Measurements from ENCODE around the gene ZNF12. TPM values are rescaled to one million over a fixed set of nuclear protein-coding genes. Genes with fewer than 3 reads are reported as not detected.
"Not testable (repeated sequence)": the region's sequence is repeated elsewhere in the genome, so short reads cannot be mapped to it uniquely, and the experiment has no call there.

ZNF12 gene
- total RNA-seq, result 10 to 100 TPM; 17.2 to 18.2 TPM

DNA sequence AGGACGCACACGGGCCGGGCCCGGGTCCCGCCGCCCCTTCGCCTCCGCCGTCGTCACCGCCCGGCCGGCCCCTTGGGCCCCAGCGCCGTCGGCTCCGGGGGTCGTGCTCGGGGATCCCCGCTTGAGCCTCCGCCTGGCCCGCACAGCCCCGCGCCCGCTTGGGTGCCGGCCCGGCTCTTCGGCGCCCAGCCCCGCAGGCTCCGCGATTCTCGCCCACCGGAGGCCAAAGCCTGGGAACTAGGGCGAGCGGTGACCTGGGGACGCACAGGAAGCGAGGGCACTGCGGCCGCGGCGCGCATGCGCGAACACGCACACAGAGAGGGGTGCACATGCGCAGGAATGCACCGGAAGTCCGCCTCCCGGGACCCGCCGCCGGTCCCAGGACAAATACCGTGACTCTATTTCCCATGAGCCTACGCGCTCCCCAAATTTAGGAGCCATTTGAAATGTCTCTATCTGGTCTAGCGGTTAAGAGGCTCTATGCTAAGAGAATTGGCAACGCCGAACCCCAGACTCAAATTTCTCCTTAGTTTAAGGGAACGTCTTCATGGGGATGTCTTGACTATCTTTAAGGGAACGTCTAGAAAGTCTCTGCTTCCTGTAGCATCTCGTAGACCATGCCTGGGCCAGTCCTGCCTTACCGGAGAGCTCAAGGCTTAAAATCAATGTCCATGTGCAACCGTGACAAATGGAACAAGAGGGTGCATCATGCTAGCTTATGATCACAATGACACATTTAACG, at the start of gene ZNF12:
Gene ZNF12 (minus strand): TSS at position 282 of the 742 bp plus-strand sequence. CDS start 1,774 bp downstream, outside the sequence.
- Mint-ChIP-seq H3K27ac (peak within 1 kb of the TSS; percentile 87), H3K4me1 (peaks cover 28% of the 10 kb centered on the region), H3K4me3 (peak within 1 kb of the TSS; percentile 88)

DNA sequence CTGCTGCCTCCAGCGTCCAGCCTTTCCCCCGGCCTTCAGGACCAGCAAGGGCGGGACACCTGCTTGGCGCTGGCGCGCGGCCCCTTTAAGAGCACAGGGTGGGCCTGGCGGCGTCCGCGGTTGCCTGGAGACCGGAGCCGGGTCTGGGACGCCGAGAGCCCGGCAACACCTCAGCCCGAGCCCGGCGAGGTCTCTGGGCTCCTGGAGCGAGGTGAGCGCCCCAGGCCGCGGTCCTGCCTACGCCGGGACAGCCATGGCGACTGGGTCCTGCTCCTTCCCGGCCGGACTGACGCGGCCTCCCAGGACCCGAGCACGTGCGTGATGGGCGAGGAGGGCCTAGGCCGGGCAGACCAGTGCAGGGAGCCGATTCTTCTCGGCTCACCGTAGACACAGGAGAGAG, 47.2 kb upstream of the ZNF12 start, which contains the start of gene RSPH10B2:
Gene RSPH10B2 (plus strand): TSS at position 140 of the 400 bp plus-strand sequence. CDS start 3,575 bp downstream, outside the sequence.
- not testable (repeated sequence) for H3K4me1 Mint-ChIP-seq, DNase-seq, H3K9me3 Mint-ChIP-seq, H3K27me3 Mint-ChIP-seq, H3K4me3 Mint-ChIP-seq, H3K27ac Mint-ChIP-seq, H3K36me3 Mint-ChIP-seq

More for the DNA sequence above, at the start of gene ZNF12:
- peaks cover 27% of the 10 kb centered on the region for H3K9me3 Mint-ChIP-seq
- peaks cover 34% of the 10 kb centered on the region for H3K36me3 Mint-ChIP-seq
- peaks cover 8% of the 10 kb centered on the region for H3K27me3 Mint-ChIP-seq
- DNase-seq, result peak; percentile 96

DNA sequence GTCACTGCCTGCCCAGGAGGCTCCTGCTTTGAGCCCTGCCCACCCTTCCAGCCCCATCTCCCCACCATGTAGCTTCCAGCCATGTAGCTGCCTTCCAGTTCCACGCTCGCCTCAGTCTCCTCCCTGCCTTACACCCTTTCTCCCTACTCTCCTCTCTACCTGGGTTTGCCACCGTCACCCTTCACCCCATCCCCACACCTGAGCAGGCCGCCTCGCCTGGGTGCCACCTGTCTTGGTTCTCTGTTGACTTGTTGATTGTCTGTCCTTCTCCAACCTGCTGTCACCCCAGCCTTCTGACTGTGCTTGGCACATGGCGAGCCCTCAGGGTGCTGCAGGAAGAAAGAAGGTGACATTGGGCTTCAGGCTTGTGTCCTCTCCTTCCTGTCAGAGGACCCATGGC, 43.4 kb upstream of the ZNF12 start:
- H3K27ac Mint-ChIP-seq, H3K36me3 Mint-ChIP-seq, H3K4me3 Mint-ChIP-seq, DNase-seq, H3K9me3 Mint-ChIP-seq, H3K4me1 Mint-ChIP-seq, H3K27me3 Mint-ChIP-seq: not testable (repeated sequence)

DNA sequence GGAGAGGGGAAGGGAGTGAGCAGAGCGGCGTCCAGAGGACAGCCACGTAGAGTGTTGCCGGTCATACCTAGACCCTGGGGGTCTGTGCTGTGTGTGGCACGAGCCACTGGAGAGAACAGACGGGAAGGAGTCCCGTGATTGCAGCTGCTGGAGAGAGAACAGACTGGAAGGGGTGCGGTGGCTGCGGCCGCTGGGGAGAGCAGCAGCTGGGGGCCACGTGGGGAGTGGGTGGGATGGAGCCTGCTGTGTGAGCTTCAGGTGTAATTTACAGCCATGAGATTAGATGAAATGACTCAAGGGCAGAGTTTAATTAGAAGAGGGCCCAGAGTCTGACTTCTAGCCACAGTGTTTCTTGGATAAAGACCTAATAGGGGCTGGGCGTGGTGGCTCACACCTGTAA, 42.6 kb upstream of the ZNF12 start:
- not testable (repeated sequence) for DNase-seq, H3K36me3 Mint-ChIP-seq, H3K27ac Mint-ChIP-seq, H3K27me3 Mint-ChIP-seq, H3K4me1 Mint-ChIP-seq, H3K4me3 Mint-ChIP-seq, H3K9me3 Mint-ChIP-seq

DNA sequence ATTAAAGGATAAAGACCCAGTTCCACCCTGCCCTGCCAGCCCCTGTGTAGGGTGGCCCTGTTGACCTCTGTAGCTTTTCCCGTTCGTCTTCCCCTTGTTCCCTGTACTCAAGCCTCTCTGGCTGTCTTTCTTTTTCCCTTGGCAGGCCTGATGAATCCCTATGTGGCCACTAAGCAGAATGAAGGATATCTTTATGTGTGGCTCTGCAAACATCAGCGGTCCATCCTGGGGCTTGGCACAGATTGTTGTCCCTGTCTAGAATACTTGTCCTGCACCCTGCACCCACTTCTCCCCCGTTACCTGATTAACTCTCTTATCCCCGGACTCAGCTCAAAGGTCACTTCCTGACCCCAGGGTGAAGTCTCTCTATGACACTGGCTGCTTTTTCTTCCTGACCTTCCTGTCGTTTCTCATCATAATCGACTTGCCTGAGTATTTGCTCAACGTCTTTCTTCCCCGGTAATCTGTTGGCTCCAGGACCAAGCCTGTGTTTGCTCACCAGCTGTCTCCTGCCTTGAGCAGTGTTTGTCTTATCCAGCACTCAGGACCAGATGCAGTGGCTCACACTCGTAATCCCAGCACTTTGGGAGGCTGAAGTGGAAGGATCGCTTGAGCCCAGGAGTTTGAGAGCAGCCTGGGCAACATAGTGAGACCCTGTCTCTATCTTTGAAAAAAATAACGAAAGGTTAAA, 37.8 kb upstream of the ZNF12 start:
- Mint-ChIP-seq H3K36me3 (peaks cover 15% of the 10 kb centered on the region), H3K27ac (peak overlapping the region; percentile 43)
- not testable (repeated sequence) for DNase-seq

DNA sequence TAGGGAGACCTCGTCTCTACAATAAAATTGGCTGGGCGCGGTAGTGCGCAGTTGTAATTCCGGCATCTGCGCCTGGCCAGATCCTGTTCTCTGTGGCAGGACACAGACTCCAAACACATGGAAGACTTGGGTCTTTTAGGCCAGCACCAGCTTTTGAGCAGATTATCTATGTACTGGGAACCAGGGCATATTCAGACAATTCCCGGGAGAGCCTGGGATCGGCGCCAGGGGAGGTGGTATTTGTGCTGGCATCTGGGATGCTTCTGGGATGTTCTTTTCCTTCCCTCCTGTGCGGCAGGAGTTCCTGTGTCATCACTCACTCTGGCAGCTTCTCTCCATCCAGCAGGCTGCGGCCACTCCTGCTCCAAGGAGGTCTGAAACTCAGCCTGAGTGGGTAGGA, 31.7 kb upstream of the ZNF12 start:
- peaks cover 34% of the 10 kb centered on the region for H3K36me3 Mint-ChIP-seq
- not testable (repeated sequence) for H3K4me1 Mint-ChIP-seq, H3K4me3 Mint-ChIP-seq, H3K9me3 Mint-ChIP-seq, H3K27ac Mint-ChIP-seq, DNase-seq, H3K27me3 Mint-ChIP-seq

More for the DNA sequence above, 37.8 kb upstream of the ZNF12 start:
- H3K9me3 Mint-ChIP-seq, H3K4me3 Mint-ChIP-seq, H3K27me3 Mint-ChIP-seq, H3K4me1 Mint-ChIP-seq: not testable (repeated sequence)

DNA sequence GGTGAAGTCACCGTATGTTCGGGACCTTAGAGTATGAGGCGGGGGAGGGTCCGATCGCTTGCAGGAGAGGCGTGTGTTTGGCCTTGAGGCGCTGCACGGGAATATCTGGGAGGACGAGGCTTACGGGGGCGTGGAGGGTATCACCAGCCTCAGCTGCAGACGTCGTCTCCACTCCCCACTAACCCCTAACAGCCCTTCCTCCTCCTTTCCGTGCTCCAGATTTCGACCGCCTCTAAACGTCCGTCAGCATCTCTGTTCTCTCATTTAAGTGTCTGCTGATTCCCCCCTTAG, 23.5 kb upstream of the ZNF12 start:
- peaks cover 38% of the 10 kb centered on the region for H3K36me3 Mint-ChIP-seq
- H3K4me1 Mint-ChIP-seq, result peaks cover 13% of the 10 kb centered on the region
- H3K27ac Mint-ChIP-seq, result peak overlapping the region; percentile 89
- H3K27me3 Mint-ChIP-seq, result no peaks in the 10 kb centered on the region
- peak overlapping the region; percentile 88 for H3K4me3 Mint-ChIP-seq
- DNase-seq, result no peak
- H3K9me3 Mint-ChIP-seq, result peaks cover 6% of the 10 kb centered on the region

DNA sequence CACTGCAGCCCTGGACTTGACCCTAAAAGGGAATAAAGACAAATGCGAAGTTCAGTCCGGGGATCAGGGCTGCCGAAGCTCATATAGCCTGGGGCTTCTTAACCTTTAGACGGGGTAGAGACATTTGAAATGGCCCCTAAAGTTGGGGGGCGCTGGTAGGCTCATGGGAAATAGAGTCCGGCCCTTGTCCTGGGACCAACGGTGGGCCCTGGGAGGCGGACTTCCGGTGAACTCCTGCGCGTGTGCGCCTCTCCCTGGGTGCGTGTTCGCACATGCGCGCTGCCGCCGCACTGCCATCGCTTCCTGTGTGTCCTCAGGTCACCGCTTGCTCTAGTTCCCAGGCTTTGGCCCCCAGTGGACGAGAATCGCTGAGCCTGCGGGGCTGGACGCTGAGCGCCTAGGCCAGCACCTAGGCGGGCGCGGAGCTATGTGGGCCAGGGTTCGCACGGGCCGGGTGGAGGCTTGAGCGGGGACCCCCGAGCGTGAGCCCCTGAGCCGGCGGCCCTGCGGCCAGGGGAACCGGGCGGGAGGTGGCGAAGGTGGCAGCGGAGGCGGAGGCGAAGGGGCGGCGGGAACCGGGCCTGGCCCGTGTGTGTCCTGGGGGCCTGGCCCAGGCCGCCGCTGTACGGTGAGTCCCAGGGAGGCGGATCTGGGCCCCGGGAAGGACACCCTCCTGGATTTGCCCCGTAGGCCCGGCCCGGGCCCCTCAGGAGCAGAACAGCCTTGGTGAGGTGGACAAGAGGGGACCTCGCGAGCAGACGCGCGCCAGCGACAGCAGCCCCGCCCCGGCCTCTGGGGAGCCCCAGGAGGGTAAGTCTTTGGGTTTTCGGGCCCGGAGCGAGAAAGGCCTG, 23.0 kb upstream of the ZNF12 start:
- peak; percentile 87 for DNase-seq
- H3K36me3 Mint-ChIP-seq, result peaks cover 34% of the 10 kb centered on the region
- no peaks in the 10 kb centered on the region for H3K27me3 Mint-ChIP-seq
- peaks cover 6% of the 10 kb centered on the region for H3K9me3 Mint-ChIP-seq
- peak overlapping the region; percentile 88 for H3K4me3 Mint-ChIP-seq
- peaks cover 13% of the 10 kb centered on the region for H3K4me1 Mint-ChIP-seq
- H3K27ac Mint-ChIP-seq, result peak overlapping the region; percentile 89

DNA sequence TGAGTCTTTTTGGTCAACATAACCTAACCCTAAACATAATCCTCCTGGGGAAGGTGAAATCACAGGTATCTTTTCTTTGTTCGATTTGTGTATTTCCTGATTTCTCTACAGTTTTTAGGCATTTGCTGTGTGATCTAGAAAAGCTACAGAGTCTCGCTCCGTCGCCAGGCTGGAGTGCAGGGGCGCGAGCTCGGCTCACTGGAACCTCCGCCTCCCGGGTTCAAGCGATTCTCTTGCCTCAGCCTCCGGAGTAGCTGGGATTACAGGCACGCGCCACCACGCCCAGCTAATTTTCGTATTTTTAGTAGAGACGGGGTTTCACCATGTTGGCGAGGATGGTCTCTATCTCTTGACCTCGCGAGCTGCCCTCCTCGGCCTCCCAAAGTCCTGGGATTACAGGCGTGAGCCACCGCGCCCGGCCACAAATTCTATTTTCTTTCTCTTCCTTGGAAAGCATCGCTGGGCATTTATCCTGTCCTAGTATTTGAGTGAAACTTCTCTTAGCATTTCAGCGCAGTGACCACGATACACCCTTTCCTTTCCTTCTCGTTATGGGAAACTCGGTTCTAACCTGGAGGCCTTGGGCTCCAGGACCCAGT, 22.2 kb upstream of the ZNF12 start:
- H3K9me3 Mint-ChIP-seq, H3K27me3 Mint-ChIP-seq, DNase-seq: not testable (repeated sequence)
- peak overlapping the region; percentile 89 for H3K27ac Mint-ChIP-seq
- peak overlapping the region; percentile 88 for H3K4me3 Mint-ChIP-seq
- peaks cover 13% of the 10 kb centered on the region for H3K4me1 Mint-ChIP-seq
- H3K36me3 Mint-ChIP-seq, result peaks cover 30% of the 10 kb centered on the region

DNA sequence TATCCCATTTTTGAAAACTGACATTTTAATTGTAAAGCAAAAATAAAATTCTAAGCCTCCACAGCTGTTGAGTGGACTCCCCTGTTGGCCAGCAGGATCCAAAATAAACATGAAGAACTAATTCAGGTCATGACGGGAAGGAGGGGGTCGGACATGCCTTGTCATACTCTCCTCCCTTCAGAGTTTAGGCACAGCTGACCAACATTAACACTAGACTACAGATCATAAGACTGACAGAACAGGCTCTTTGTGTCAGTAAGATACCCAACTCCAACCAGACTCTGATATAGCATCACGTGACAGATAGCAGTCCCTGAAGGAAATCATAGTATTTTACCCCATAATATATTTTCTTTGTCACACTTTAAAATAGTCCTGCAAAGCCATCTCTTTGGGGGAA, 20.9 kb upstream of the ZNF12 start:
- peaks cover 6% of the 10 kb centered on the region for H3K9me3 Mint-ChIP-seq
- no peak overlapping the region for H3K27ac Mint-ChIP-seq
- peaks cover 6% of the 10 kb centered on the region for H3K27me3 Mint-ChIP-seq
- H3K4me3 Mint-ChIP-seq, result no peak overlapping the region
- no peak for DNase-seq
- H3K36me3 Mint-ChIP-seq, result peaks cover 18% of the 10 kb centered on the region
- peaks cover 9% of the 10 kb centered on the region for H3K4me1 Mint-ChIP-seq

DNA sequence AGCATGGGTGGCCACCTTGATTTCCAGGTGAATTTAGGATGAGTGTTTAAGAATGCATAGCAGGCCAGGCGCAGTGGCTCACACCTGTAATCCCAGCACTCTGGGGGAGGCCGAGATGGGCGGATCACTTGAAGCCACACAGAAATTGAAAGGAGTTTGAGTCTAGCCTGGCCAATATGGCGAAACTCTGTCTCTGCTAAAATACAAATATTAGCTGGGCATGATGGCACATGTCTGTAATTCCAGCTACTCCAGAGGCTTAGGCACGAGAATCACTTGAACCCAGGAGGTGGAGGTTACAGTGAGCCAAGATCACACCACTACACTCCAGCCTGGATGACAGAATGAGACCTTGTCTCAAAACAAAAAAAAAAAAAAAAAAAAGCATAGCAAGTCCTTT, 19.6 kb upstream of the ZNF12 start:
- not testable (repeated sequence) for H3K4me1 Mint-ChIP-seq, H3K27ac Mint-ChIP-seq, H3K27me3 Mint-ChIP-seq, H3K4me3 Mint-ChIP-seq, H3K9me3 Mint-ChIP-seq, DNase-seq
- H3K36me3 Mint-ChIP-seq, result peaks cover 12% of the 10 kb centered on the region

DNA sequence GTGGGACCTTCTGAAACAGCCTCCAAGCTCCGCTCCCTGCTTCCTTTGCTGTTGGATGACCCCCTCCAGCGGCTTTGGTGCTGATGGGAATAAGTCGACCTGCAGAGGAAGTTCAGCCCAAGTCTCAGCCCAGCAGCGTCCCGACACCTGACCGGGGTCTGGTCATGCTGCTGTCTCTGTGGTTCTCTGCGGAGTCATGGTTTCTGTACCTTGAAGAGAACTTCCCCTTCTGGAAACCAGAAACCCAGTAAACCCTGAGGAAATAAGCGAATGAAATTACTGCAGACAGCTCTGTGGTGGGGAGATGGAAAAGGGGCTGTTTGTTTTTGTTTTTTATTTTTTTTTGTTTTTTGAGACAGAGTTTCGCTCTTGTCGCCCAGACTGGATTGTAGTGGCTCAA, 18.3 kb upstream of the ZNF12 start:
- no peak overlapping the region for H3K4me3 Mint-ChIP-seq
- peaks cover 3% of the 10 kb centered on the region for H3K36me3 Mint-ChIP-seq
- peaks cover 9% of the 10 kb centered on the region for H3K27me3 Mint-ChIP-seq
- DNase-seq, result no peak
- peaks cover 6% of the 10 kb centered on the region for H3K9me3 Mint-ChIP-seq
- H3K4me1 Mint-ChIP-seq, result peaks cover 4% of the 10 kb centered on the region
- H3K27ac Mint-ChIP-seq, result no peak overlapping the region

DNA sequence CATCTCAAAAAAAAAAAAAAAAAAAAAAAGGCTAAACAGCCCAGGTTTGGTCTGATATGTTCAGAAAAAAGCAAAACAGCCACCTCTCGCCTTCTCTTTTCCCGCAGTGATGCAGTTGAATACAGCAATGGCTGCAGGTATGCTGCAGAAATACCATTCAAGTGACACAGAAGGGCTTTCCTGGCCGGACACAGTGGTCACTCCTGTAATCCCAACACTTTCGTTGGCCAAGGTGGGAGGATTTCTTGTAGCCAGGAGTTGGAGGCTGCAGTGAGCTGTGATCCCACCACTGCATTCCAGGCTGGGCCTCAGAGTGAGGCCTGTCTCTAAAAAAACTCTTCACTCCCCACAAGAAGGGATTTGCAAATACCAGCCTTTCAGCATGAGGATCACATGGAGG, 17.6 kb upstream of the ZNF12 start:
- not testable (repeated sequence) for H3K27ac Mint-ChIP-seq

DNA sequence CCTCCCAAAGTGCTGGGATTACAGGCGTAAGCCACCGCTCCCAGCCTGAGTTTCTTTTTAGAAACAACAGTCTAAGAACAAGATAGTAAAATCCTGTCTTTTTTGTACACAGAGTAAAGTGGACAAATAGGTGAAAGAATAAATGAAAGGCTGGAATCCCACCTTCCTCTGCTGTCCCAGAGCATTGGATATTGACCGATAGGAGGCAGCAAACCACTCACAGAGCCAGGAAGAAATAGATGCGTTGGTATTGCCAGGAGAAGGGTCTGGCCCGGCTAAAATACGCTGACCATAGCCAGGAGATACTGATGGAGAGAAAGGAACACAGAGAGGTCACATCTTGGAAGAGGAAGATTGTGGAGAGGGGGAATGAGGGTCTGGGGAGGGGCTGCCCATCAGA, 11.4 kb upstream of the ZNF12 start:
- no peak for DNase-seq
- Mint-ChIP-seq H3K27ac (no peak overlapping the region), H3K9me3 (no peaks in the 10 kb centered on the region), H3K36me3 (no peaks in the 10 kb centered on the region), H3K27me3 (peaks cover 26% of the 10 kb centered on the region), H3K4me3 (no peak overlapping the region), H3K4me1 (peaks cover 5% of the 10 kb centered on the region)

More for the DNA sequence above, 17.6 kb upstream of the ZNF12 start:
- not testable (repeated sequence) for H3K36me3 Mint-ChIP-seq, H3K9me3 Mint-ChIP-seq, H3K27me3 Mint-ChIP-seq, H3K4me1 Mint-ChIP-seq, DNase-seq, H3K4me3 Mint-ChIP-seq

DNA sequence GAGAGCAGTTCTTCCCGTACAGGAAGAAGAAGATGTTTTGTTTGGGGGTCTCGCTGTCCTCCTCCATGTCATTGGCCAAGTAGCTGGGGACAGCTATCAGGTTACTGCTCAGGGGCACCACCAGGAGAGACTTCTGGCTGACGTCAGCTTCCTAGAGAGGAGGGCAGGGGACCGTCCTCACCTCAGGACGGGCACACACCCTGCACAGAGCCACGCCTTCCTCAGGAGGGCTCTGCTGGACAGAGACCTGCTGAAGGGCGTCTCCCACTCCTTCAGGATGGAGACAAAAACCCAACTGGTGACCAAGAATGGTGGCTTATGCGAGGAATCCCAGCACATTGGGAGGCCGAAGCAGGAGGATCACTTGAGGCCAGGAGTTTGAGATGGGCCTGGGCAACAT, 9.2 kb upstream of the ZNF12 start:
- not testable (repeated sequence) for H3K27ac Mint-ChIP-seq, H3K36me3 Mint-ChIP-seq, H3K4me3 Mint-ChIP-seq, H3K4me1 Mint-ChIP-seq, H3K9me3 Mint-ChIP-seq, DNase-seq
- H3K27me3 Mint-ChIP-seq, result peaks cover 27% of the 10 kb centered on the region

Measured in activated naive CD8-positive, alpha-beta T cell treated with anti-CD3 and anti-CD28 coated beads for 36 hours (primary cell).